Measurements from ENCODE around the gene BRD9.
"Not testable (repeated sequence)": the region's sequence is repeated elsewhere in the genome, so short reads cannot be mapped to it uniquely, and the experiment has no call there.

Gene BRD9

DNA sequence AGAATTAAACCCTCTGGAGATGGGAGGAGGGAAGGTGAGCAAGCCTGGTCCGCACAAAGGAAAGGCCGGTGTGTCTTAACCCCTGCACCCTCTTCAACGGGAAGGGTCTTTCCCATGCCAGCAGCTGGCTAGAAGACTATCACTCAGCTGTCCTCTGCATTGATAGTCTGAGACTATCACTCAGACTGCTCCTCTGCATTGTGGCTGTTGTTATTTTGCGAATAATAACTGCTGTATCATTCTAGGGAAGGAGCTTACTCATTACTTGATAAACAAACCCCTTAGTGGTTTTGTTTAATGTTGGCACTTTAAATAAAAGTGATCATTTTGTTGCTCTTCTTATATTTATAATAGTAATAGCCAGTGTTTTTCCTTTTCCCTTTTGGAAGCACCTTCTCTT, 8.2 kb upstream of the BRD9 start:
- DNase-seq, result no peak

DNA sequence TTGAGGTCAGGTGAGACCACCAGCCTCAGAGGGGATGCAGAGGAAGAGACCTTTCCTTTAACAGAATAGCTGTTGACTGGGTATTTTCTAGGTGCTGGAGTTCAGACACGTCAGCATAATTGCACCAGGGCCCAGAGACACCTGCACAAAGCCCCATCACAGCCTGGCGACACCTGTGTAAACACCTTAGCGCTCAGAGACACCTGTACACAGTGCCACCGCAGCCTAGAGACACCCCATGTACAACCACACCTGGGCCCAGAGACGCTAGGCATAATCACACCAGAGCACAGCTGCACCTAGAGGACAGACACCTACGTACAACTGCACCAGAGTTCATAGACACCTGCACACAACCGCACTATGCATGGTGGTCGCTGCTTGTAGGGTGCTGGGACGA, 1.1 kb upstream of the BRD9 start:
- no peak for DNase-seq

DNA sequence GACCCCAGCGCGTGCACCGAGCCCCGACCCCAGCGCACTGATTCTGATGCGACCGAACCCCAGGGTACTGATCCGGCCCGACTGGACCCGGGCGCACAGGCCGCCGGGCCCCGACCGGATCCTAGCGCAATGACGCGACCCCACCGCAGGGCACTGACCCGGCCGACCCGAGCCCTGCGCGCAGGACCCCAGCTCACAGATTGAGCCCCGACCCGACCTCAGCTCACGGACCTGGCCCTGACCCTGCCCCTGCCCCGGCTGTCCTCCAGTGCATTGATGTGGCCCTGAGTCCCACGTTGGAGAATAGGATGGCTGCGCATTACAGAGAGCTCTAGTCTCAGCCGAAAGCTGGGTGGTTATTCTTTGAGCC, 521 bp upstream of the BRD9 start:
- no peak for DNase-seq

DNA sequence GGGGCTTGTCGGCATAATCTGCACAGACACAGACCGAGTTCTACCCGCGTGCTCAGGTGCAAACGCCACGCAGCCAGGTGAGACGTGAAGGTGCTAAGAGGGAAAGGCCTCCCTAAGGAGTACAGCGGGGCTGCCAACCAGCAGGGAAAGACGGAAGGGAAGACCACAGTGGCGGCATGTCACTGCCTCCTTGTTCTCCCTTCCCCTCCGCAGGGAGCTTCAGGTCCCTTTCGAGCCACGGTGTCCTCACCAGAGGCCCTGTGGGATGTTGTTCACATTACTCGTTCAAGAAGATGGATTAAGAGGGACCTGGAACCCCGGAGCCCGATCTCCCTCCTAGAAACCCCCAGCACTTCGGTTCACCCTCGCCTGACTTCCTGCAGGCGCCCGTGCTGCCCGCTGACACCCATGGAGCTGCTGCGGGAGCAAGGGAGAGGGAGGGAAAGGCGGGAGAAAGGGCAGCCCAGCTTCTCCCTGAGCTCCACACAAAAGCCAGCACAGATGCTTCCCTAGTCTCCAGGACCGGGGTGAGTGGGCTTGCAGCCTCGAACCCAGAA, 686 bp downstream of the BRD9 start:
- DNase-seq, result no peak

DNA sequence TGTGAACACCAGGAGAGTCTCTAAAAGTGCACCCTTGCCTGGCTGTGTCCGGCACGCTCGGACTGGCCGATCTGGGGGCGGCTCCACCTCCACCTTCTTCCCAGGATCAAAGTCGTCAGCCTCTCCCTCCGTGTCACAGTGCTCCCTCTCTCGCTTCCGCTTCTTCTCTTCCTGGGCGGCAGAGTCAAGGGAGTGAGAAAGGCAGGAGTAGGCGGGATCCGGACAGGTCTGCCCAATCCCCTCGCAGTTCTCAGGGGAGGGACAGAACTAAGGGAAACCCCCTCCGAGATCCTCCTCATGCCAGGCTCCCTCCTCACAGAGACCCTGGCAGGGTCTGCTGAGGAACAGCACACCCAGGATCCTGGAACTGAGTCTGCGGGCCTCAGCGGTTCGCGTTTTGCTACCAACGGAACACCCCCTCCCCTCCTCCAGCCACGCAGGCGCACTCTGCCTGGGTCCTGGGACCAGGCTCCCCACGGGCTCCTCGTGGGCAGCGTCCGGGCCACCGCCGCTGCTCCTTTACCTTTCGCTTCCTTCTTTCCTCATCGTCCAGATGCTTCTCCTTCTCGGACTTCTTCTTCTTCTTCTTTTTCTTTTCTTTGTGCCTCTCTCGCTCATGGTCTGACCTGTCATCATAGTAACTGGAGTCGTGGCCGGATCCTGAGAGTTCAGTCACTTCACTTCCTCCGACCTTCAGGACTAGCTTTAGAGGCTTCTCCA, 1.3 kb downstream of the BRD9 start:
- peak; percentile 87 for DNase-seq

DNA sequence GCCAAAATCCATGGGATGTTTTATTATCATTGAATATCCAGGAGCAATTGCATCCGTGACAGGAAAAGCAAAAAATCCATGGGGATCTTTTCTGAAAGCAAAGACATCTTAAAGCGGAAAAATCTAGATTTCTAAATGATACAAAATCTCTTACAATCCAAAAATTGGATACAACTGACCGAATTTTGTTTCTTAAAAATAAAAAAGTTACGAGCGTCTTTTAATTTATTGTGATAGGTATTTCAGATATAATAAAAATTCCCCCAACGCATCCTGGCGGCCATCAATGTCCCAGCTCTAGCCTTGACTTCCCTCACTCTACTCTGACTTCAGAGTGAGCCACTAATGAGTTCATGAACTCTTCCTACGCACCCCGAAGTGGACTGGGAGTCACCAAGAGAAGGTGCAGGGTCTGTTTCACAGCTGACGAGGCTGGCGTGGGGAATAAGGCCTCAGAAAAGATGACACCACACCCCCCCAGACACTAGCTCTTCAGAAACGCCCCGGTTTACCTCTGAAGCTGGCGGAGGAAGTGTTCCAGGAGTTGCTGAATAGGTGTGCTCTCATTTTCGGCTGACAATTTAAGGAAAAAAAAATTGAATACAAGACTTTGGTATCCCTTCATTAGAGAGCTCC, 3.4 kb downstream of the BRD9 start:
- no peak for DNase-seq

DNA sequence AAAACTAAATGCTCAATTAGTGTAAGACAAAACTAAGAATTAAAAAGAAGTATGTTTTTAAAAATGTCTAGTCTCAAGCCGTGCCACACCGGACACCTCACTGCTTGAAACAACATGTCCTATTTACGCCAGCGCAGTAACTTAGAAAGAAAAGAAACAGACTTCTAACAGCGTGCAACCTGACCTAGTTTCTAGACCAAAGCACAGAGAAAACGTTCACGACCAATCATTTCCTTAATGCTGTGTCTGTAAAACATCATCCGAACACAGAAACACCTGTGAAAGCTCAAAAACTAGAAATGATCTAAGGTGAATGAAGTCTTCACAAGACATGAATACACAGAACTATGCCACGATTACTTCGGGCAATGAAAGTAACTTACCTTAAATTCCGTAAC, 4.0 kb downstream of the BRD9 start:
- DNase-seq, result no peak

DNA sequence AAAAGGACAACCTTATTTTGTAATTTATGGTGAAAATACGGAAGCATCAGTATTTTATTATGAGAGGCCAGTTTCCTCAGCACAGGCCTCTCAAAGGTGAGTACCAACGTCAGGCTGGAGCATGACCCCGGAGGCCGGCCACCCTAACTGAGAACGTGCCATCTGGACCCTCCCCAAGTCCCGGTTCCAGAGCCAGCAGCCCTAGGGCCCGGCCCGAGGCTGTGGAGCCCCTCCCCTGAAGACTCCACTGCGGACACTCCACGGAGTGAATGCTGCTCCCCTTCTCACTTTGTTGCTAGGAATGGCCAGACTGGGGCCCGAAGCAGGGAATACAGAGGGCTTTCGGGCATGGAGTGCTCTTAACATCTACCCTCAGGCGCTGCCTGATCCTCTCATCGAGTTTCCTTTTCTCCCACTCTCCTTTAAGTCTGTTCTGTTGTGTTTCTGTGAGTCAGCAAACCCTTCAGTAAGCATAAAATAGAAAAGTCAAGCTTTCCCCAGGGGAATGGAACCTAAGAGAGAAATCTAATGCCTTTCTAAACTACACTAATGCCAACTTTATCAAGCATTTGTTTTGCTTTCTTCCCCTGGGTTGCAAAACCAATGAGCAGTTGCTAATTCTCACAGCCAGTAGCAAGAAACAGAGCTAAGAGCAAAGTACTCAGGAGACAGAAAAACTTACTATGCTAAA, 4.5 kb downstream of the BRD9 start:
- no peak for DNase-seq

DNA sequence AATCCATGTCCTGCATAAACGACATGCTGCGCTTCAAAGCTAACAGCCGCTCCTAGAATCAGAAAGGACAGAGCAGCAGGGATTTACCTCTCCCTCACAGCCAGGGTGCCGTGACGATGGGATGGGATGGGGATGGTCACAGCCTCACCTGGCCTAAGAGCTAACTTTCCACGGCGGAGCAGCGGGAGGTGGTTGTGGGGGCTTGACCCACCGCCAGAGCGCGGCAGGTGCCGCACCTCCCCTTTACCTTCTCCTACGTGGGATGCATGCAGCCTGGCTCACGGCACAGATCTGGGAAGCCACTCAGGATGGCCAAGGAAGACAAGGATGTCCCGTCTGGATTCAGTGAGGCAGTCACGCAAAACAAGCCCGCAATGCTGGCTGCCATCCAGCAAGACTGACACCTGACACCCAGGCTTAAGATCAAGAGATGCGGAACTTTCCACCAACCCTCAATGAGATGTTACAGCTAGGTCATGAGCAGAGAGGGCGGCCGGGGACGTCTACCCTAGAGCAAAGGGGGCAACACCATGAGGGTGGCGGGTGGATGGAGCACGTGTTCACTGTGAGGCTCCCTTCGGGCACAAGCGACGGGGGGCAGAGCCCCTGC, 5.8 kb downstream of the BRD9 start:
- no peak for DNase-seq

DNA sequence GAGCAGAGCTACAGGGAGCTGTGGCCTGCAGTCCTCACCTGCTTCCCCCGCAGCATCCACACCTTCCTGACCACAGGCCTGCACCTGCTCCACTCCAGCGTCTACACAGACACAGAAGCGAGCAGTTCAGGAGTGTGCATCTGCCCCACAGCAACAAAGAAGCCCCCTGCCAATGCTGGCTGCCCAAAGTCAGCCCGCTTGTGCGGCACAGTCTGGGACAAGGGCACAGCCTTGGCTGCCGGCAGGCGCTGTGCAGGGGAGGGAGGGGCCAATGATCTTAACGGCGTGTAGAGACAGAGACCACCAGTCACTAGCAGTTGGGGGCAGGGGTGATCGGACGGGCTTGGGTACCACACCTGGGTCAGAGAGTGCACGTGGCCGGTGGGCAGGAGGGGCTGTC, 6.6 kb downstream of the BRD9 start:
- no peak for DNase-seq

DNA sequence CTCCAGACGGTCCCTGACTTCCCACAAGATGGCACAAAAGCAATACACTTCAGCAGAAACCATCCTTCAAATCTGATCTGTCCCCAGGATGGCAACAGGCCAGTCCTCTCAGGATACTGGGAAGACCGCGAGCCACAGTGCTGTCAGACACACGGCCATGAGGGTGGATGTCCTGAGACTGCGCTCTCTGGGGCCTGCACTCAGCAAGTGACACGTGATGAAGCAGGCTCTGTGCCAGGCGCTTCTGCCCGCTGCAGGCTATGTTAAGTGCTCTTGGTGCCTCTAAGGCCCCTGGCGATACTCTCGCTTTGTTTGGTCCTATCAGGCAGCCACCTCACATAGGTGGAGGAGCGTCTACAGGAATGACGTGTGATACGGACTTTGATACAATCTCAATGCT, 7.1 kb downstream of the BRD9 start:
- DNase-seq, result no peak

DNA sequence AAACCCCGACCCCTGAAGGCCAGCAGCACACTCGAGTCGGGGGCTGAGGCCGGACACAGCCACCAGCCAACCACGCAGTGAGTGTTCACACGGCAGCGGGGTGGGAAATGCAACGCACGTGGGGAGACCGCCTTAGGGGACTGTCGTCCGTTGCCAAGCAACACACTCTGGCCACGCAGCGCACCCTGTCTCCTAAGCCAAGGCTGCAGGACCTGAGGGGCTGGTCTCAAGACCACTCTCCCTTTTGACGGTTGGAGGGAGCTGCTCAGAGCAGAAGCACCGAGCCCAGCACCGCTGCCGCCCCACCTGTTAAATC, 7.5 kb downstream of the BRD9 start:
- DNase-seq, result no peak

DNA sequence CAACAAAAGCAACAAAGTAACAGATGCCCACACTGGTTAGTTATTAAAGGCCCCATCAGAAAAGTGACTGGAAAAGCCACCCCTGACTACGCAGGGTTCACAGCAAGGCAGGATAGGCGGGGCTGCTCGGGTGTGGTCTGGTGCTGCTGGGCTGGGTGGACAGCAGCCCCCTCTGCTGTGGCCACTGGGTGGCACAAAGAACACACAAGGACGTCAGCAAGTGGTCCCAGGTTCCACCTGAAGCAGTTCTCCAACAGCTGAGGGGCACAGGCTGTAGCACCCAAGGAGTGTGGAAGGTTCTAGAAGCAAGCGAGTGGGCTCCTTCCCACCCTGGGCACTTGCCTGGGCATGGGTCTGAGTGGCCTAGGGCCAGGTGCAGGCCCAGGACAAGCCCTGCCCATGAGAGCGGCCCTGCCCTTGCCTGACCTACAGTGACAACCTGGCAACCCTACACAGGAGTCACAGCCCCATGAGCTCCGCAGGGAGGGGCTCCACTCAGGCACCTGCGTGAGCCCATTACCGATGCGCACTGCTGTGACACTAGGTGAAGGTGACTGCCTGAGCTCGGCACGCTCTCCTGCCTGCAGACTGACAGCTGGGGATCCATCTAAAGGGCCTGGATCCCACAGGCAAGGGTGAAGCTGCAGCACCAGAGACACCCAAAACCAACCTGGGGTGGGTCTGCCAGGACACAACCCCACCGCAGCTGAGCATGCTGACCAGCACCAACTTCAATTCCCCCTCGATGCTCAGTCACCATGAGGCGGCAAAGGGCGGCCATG, 8.1 kb downstream of the BRD9 start:
- DNase-seq, result no peak

DNA sequence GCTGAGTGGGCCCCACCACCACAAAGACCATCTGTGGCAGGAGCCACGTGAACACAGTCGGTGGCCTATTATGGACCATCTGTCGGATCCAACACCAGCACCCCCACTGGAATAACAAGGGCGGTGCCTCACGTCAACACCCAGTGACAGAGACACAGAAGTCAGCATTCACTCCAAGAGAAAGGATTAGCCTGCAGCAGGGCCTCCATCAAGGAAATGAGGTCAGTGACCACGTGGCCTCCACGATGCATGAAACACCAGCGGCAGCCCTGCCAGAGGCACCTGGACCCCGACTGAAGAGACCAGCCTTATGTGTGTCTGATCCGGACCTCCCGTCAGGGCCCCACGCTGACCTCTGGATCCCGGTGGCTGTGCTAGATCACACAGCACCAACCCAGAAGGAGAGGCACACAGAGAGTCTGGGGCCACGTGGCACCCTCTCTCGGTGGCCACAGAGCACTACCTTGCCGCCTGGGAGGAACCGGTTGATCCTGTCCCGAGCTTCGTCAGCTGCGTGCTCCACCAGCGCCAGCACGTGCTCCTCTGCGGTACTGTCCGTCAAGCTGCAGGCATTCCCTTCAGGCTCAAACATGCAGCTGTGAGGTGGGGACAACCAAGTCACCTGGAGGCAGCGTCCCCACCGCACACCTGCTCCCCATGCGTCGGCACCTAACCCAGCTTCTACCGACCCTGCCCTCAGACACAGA, 9.0 kb downstream of the BRD9 start:
- DNase-seq, result no peak

DNA sequence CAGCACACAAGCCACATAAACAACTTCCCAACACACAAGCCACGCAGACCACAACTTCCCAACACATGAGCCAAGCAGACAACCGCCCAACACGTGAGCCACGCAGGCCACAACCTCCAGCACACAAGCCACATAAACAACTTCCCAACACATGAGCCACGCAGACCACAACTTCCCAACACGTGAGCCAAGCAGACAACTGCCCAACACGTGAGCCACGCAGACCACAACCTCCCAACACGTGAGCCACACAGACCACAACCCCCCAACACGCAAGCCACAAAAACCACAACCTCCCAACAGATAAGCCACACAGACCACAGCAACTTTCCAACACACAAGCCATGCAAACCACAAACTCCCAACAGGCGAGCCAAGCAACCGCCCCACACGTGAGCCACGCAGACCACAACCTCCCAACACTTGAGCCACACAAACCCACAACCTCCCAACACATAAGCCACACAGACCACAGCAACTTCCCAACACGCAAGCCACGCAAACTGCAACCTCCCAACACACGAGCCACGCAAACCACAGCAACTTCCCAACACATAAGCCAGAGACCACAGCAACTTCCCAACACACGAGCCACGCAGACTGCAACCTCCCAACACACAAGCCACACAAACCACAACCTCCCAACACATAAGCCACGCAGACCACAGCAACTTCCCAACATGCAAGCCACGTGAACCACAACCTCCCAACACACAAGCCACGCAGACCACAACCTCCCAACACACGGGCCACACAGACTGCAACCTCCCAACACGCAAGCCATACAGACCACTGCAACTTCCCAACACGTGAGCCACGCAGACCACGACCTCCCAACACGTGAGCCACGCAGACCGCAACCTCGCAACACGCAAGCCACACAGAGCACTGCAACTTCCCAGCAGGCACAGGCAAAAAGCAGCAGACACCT, 10.1 kb downstream of the BRD9 start:
- DNase-seq, result no peak

DNA sequence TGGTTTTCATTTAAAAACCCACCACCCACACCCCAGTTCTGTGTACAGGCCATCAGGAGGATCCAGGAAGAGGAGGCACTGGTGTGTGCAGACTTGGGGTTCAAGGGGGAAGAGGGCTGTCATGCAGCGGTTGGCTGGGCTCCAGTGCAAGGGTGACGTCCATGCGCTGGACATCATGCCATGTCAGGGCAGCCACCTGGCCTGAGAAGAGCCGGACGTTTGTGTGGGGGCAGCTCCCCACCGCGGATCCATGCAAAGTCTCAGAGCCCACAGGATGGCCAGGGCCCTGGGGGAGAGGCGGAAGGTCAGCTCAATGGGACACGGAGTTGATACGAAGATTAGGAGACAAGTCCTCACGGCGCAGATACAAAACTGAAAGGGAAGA, 11.1 kb downstream of the BRD9 start:
- DNase-seq, result no peak

DNA sequence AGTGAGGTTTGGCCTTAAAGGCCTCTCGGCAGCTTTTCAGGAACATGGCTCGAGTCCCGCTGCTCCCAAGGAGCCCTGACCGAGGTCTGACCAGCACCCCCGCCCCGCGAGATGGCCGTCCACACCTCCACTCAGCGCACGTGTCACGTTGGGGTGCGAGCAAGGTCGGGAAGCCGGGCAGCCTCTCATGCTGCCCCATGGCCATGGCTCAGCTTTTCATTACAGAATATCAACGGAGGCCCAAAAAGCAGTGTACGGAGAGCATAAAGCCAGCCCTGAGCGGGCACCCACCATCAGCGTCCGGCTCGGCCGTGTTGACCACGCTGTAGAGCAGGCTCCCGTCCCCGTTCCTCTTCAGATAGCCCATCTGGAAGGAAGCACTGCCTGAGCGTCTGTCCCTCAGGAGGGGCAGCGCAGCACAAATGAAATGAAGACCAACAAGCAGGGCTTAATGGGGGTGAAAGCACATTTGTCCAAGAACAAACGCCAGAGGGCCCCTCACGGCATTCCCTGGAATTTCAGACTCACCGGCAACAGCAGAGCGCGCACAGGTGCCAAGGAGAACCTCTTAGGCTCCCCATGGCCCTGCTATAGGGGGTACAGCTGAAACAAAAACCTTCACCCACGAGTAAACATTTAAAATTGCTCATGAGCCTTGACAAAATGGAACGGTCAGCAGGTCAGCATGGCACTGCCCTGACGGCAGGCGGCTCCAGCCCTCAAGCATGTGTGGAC, 11.6 kb downstream of the BRD9 start:
- no peak for DNase-seq

DNA sequence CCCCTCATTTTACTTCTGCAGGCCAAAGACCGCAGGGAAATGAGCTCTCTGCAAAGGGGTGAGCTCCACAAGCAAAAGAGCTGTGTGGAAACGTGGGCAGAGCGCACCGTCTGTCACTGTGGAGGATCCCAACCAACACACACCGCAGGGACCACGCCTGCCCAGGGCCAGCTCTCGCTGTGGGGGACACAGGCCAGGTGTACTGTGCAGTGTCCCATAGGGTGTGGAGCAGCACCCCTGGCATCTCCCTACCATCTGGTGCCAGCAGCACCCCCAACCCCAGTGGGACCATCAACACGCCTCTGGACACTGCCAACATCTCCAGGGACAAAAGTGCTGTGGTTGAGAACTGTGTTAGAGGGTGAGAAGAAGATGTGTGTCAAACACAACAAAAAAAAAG, 13.9 kb downstream of the BRD9 start:
- not testable (repeated sequence) for DNase-seq

DNA sequence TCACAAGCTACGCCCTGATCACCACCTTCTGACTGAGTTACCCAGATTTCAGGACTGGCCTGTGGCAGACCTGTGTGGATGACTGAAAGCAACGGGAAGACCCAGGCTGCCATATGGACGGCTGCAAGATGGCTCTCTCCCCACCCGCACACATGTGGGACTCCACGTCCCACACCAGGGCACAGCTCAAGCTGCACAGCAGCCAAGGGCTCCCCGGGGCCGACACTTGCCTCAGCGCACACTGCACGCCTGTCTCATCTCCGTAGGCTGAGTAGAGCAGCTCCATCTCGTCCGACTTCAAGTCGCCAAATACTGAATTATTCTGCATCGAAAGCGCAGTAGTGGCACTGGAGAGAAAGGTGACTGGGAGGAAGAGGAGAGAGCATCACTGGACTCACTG, 14.5 kb downstream of the BRD9 start:
- DNase-seq, result no peak

All from islet precursor cell (in vitro differentiated cells).